GM19328 (cell line): ENCODE data around the gene SEMA3D.

Experiments used
- ATAC-seq: cut with Tn5 transposase; IDR thresholded peaks from one replicate; pipeline ENCODE4 v1.9.1; 2021; ENCODE audit warnings: mild to moderate bottlenecking, moderate library complexity; ENCODE audit not compliant: unreplicated experiment

SEMA3D gene

GRCh38 chr7:85039196-85039923 lies 147.5 kb downstream of the SEMA3D start:
- peak; percentile 77 for ATAC-seq

- no peak for ATAC-seq
Observed at GRCh38 chr7:85038466-85038865, 148.4 kb downstream of the SEMA3D start.

- no peak for ATAC-seq
Observed at GRCh38 chr7:85033263-85033662, 153.6 kb downstream of the SEMA3D start.

- ATAC-seq = no peak
Observed at GRCh38 chr7:85031475-85031874, 155.4 kb downstream of the SEMA3D start.

- no peak for ATAC-seq
Observed at GRCh38 chr7:85030893-85031292, 156.0 kb downstream of the SEMA3D start.

- ATAC-seq = peak; percentile 48
Observed at GRCh38 chr7:85025312-85025756, 161.5 kb downstream of the SEMA3D start.

GRCh38 chr7:85023916-85024315 lies 162.9 kb downstream of the SEMA3D start:
- no peak for ATAC-seq

GRCh38 chr7:85023066-85023712 lies 163.7 kb downstream of the SEMA3D start:
- no peak for ATAC-seq

DNA sequence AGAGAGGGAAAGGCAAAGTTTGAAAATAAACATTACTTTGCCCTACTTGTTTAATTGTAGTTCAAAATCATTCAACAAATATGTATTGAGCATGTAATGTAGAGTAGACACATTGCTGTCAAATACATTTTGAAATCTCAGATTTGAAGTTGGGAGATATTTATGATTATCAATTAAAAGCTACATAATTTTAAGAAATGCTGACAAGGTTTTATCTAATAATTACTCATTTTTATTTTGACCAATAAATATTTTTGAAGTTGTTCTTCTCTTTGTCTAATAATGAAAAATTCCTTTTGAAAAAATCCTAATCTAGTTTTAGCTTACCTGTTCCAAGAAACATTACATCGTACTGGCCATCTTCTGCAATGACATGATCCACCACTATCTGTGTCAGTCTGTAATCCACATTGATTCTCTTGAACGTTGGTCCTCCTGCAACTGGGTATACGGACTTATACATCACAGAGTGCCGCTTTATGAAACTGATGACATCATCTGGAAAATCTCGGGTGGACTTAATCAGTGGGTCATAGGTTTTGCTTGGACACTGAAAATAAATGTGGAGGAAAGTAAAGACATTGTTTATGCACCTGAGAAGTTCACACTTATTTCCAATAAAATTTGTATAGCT lies 164.7 kb downstream of the SEMA3D start:
- ATAC-seq = no peak

GRCh38 chr7:85021101-85021704 lies 165.7 kb downstream of the SEMA3D start:
- no peak for ATAC-seq

DNA sequence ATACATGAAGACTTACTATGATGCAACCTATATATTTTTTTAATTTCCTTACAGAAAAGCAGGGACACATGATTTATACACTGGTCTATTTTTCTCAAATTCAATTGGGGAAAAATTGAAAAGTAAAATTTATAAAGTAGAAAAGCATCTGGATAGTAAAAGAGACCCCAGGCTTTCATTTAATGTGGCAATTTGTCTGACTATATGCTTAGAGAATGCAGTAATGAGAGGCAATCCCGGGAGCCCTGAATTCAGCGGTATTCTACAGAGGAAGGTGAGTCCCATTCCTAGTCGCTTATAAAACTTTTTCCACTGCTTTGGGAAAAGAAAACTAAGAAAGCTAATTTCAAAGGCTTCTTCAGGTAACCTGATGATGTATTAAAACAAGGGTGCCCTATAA lies 167.1 kb downstream of the SEMA3D start:
- no peak for ATAC-seq

DNA sequence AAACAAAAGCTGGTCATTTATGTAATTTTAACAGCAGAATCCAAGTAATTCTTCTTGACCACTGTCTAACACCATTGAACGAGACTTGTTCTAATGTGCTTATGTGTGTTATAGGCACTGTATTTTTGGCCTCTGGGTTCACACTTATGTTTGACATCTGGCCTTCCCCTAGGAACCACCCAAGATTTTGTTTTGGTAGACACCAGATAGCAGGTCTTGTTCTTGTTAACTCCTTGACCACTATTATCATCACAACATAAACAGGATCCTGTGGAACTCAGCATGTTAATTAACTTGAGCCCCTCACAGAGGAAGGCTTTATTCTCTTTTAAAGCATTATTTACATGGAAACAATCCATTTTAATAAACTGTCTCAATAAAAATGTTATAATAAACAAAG lies 167.7 kb downstream of the SEMA3D start:
- ATAC-seq = no peak

- ATAC-seq = no peak
Observed at GRCh38 chr7:85018498-85018897, 168.4 kb downstream of the SEMA3D start.

GRCh38 chr7:85016286-85016685 lies 170.6 kb downstream of the SEMA3D start:
- no peak for ATAC-seq

GRCh38 chr7:85014936-85015660 lies 171.8 kb downstream of the SEMA3D start:
- ATAC-seq = no peak

DNA sequence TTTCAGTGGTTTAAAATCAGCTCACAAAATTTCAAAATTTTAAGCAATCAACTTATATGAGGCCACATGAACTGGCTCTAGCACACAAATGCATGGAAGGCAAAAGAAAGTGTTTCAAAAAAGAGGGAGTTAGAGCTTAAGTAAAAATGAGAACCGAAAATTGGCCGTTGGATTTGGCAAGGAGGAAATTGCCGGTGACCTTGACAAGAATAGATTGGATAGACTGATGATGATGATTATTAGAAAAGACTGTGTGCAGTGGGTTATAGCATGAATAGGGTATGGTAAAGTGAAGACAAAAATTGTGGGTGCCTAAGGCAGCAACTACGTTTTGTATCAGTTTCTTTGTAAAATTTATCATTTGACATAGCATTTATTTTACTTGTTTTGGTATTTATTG lies 175.7 kb downstream of the SEMA3D start:
- ATAC-seq = no peak

- ATAC-seq = no peak
Observed at GRCh38 chr7:85010306-85010705, 176.6 kb downstream of the SEMA3D start.

DNA sequence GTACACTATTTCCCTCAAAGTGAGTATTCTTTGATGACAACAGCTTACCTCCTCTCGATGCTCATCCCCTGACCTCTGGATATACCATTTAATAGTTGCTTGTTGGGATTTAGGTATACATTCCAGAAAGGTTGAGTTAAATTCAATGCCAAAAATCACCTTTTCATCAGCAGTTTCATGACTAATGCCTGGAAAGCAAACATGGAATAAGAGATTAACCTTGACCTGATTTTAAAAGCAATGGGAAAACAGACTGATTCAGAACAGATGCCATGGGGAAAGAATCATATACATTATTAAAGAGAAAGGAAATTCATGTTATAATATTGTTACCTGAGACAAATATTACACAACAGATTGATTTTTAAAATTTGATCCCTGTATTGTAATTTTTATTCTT lies 180.1 kb downstream of the SEMA3D start:
- no peak for ATAC-seq

DNA sequence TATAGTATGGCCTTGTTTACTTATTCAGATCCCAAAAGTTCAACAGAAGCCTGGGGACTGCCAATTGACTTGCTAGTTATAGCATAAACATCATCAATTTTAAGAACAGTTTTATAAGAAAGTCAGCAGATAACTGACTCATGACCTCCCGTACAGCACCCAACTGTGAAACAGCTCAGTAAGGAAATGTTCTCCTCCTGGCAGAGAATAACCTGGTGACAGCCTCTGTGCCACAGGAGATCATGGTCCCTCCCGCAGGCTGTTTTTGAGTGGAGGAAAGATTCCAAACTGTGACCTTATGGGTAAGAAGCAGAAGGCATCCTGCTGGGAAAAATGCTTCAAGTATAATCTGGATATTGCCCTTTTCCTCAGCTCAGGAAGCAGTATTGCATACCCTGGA lies 182.5 kb downstream of the SEMA3D start:
- ATAC-seq = no peak

- no peak for ATAC-seq
Observed at GRCh38 chr7:85001495-85002345, 185.1 kb downstream of the SEMA3D start.
